Spleen (tissue), 7 donors: Measurements from ENCODE around the gene CD53.

Source experiments
- POLR2A ChIP-seq, 3 donors: fragments of 450-650 bp; IDR thresholded peaks; one replicate each; pipeline ENCODE4 v1.5.1; 2017; ENCODE audit warnings: antibody characterized with exemption in 3 of 3, mild to moderate bottlenecking in 1 of 3
- POLR2AphosphoS5 ChIP-seq, 3 donors: sonication (generic); formaldehyde crosslinking; IDR thresholded peaks; one replicate each; pipeline ENCODE4 v1.5.1; 2017; ENCODE audit warnings: antibody characterized with exemption in 3 of 3
- TF ChIP-seq, protein P1 (sequence below), 11 experiments: fragments of 200-600 bp in 7 of 11; fragments of 450-650 bp in 4 of 11; sonication (generic) in 4 of 11; IDR thresholded peaks in 8 of 11; conservative IDR thresholded peaks in 3 of 11; 1 replicate in 7 of 11; 2 replicates in 4 of 11; pipeline versions ENCODE4 v1.4.0 to v1.8.0; 2016 to 2021; ENCODE audit warnings: antibody characterized with exemption in 11 of 11, inconsistent platforms in 4 of 11, mild to moderate bottlenecking in 1 of 11
- donor health status: DM: no; HTN: no; CAD: no; lungs with moderate emphysema.
- donor health status: DM: no; HTN: no; CAD: no.
- donor health status: DM: no; HTN: no; CAD: no.

DNA sequence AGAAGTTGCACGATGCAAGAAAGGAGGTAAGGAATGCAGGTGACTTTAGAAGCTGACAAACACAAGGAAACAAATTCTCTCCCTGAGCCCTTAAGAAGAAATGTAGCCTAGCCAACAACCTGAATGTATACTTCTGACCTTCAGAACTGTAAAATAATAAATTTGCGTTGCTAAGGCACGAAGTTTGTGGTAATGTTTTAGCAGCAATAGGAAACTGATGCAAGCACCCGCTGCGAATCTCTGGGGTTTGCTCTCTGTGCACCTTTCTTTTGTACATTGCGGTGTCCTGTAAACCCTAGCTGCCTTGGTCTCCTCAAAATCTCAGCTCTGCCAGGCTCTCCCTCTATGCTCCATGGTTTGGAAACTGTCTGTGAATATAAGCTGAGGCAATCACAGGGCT lies 15.1 kb downstream of the CD53 start:
- TF ChIP-seq POLR2AphosphoS5 (IDR thresholded peaks at IDR 0.05) (peak in 1 of 3 donors; percentile 33), POLR2A (IDR thresholded peaks at IDR 0.05) (no peak)
- TF ChIP-seq, protein P1, sequence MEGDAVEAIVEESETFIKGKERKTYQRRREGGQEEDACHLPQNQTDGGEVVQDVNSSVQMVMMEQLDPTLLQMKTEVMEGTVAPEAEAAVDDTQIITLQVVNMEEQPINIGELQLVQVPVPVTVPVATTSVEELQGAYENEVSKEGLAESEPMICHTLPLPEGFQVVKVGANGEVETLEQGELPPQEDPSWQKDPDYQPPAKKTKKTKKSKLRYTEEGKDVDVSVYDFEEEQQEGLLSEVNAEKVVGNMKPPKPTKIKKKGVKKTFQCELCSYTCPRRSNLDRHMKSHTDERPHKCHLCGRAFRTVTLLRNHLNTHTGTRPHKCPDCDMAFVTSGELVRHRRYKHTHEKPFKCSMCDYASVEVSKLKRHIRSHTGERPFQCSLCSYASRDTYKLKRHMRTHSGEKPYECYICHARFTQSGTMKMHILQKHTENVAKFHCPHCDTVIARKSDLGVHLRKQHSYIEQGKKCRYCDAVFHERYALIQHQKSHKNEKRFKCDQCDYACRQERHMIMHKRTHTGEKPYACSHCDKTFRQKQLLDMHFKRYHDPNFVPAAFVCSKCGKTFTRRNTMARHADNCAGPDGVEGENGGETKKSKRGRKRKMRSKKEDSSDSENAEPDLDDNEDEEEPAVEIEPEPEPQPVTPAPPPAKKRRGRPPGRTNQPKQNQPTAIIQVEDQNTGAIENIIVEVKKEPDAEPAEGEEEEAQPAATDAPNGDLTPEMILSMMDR (IDR thresholded peaks at IDR 0.05 in 8 of 11, conservative IDR thresholded peaks at IDR 0.05 in 3 of 11), result no peak
